Stimulated activated CD8-positive, alpha-beta memory T cell treated with anti-CD3 and anti-CD28 coated beads, Interleukin-12 subunit alpha, Interleukin-12 subunit beta, amount 100 ng/mL, for 4 hours (primary cell): ENCODE data around the gene CAMK1D.

ENCODE experiments used
- DNase-seq: peaks from one replicate; pipeline ENCODE4 v3.0.0-alpha.2; 2020; ENCODE audit warnings: low read depth

CAMK1D gene

DNA sequence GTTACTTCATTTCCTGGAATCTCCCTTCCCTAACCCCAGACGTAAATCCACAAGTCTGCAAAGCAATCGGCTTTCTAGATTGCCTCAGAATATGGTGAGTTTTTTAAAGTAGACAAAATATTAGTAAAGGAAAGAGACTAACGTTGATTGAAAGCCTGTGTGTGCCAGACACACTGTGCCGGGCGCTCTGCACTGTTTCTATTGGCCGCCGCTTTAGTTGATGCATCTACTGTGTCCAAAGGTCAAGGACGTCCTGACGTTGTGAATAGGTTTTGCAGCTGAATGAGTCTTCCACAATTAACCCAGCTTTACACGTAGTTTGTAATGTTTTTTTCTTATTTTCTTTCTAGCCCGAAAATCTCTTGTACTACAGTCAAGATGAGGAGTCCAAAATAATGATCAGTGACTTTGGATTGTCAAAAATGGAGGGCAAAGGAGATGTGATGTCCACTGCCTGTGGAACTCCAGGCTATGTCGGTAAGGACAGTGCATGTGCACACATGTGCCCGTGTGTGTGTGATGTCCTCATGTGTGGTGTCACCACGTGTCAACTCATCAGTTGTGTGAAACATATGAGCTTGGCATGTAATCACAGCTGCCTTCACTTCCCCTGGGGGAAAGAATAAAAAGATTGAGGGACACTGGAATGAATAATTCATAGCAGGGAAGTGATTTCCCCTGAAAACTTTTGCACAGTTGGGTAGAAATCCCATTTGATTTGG is 420.1 kb downstream of the CAMK1D start:
- DNase-seq = no peak

DNA sequence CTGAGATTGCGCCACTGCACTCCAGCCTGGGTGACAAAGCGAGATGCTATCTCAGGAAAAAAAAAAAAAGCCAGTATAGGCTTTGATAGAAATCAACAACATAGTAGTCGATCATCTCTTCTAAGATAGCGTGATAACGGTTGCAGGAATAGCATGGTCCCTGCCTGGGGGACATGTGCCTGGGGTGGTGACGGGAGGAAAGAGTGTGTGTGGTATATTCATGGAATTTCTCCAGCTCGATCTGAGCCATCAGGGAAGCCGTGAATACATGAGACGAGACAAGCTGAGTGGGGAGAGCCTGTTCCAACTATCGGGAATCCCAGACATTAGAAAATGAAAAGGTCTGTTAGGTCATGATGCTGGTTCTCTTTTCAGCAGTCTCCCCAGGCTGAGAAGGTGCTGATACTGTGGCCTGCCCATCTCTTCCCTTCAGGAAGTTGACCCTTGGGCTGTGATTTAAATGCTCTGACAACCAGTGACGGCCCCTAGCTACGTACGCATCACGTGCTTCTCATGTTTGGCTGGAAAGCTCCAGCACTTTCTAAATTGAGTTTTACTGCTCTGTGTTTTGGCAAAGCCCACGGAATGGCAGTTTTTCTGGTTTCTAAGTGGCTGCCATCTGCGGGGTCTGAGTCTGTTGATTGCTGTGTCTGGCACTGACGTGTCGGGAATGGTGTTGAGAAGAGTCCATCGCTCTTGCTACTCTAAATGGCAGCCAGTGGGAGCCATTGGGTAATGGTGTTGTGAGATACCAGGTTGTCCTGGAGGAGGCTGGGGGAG is 422.8 kb downstream of the CAMK1D start:
- DNase-seq = no peak

DNA sequence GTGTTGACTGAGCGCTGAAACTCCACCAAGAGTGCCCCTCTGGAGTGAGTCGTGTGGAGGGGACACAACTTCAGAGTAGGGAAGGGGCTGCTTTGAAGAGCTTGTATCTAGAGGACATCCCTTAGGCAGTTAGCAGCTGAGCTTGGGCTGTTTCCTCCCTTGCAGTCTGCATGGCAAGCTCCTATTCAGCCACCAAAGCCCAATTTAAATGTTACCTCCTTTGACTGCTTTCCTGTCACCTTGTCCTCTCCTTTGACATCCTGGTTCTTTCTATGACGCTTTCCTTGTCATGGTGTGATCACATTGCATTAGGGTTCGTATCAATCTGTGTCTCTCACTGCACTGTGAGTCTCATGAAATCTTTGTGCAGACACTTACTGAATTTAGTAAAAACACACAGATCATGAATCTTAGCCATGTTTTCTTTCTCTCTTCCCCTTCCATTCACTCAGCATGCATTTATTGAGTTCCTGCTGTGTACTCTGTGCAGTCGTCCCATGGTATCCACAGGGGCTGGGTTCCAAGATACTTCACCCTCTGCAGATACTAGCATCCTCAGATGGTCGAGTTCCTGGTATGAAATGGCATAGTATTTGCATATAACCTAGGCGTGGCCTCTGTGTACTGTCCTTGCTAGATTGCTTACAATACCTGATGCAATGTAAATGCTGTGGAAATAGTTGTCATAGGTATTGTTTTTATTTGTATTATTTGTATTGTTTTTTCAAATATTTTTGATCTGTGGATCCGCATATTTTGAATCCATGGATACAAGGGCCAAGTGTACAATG is 423.6 kb downstream of the CAMK1D start:
- DNase-seq = no peak

DNA sequence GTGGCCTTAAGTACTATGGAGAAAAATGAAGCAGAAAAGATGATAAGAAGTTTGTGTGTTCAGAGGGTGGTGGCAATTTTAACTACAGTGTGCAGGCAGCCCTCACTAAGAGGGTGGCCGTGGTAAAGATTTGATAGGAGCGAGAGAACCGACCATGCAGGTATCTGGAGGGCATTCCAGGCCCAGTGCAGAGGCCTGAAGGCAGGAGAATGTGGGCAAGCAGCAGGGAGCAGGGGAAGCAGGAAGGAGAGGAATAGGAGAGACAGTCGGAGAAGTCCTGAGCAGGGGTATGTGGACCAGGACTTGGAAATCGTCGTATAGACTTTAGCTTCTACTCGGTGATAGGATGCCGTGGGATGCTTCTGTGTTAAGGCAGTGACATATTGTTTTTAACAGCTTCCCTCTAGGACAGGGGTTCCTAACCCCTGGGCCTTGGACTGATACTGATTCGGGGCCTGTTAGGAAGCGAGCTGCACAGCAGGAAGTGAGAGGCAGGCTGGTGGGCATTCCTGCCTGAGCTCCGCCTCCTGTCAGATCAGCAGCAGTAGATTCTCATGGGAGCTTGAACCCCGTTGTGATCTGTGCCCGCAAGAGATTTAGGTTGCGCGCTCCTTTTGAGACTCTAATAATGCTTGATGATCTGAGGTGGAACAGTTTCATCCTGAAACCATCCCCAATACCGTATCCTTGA is 425.0 kb downstream of the CAMK1D start:
- no peak for DNase-seq

DNA sequence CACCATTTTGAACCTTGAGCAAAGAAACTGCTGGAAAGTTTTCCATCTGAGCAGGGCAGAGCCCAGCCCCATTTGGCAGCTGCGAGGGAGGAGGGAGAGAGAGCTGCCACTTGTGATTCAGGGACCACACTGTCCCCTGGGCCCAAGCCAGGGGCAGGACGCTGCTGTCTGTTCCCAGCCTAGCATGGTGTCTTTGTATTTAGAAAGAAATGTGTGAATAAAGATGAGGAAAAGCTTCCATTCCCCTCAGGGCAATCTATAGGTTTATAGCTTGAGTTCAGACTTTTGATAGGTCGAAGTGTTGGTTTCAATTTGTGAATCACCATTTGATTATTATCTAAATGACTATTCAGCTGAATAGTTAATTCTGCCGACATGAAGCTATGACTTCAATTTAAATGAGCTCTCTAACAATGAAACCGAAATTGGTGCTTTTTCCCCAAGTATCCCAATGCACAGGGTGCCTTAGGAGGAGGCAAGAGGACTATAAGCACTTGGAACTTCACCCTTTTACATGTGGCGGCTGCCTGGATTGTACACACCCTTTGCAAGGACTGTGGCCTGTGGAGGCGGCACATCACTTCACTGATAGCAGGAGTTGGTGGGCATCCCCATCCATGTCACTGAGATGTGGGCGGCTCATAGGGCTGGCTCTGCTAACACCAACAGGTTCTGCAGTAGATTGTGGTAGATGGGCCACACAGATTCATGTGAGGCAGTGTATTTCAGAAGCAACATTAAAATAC is 428.7 kb downstream of the CAMK1D start:
- no peak for DNase-seq

DNA sequence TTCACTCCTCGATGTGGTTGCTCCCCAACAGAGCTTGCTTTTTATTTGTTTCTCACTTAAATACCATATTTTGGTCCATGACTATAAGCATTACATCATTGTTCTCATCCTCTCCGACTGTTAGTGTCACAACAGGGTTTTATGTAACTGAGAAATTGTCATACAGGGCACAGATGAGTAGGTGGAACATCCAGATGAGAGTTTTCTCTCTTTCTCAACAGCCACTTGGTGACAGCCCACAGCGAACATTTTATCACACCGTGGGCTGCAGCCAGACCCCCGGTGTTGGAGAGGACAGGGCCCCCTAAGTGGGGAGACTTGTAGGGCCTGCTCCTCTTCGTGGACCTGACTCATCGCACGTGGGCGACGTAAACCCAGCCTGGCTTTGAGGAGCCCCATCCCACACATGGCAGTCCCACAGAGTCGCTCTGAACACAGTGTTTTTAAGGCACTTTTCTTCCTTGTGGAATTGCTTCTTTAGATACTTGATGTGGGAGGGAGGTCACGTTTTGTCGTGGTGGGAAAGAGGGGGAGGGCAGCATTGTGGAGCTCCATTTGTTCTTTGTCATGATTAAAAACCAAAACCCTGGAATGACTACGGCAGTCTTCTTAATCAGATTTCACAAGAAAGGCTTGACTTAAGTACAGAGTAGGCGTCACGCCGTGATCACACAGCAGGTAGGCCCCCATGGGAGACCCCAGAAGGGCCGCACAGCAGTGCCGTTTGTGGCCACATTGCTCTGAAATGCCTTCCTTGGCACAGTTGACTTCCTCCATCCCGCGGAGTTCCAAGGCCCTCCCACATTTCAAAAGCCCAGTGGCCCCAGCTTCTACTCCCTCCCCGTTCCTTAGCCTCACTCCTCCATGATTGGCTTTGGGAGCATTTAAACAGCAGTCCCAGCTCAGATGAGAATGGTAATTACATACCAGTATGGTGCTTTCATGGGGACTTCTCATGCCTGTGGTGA is 431.6 kb downstream of the CAMK1D start:
- DNase-seq = no peak

DNA sequence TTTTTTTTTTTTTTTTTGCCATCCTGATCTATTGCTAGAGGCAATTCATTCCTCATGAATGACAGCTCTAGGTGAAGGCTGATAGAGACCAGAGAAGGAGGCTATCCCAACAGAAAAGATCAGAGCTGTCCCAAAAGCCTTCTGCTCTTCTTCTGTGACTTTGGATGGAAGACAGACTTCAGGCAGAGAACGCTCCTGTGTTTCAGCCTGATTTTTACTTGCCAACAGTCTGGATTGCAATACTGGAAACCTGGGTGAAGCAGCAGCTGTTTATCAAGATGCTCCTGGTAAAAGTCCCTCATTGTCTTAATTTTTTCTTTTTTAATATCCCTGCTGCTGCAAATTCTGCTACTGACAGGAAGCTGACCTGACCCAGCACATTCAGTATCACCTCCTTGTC is 432.6 kb downstream of the CAMK1D start:
- DNase-seq = no peak

DNA sequence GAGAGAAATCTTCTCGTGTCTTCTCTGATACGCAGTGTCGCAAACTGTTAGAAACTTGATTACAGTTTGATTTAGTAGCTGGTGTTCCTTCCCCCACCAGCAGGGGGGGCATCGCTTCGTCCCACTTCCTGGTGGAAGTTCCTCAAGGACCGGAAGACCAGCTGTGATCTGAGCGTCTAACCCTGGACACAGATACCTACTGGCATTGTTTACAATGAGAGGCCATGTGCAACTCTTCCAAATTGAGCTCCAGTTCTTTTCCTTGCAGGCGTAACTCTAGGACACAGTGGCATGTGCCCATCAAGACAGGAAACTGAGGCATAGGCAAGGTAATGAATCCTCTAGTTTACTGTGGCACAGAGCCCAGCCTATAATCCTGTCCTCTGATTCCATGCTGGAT is 433.2 kb downstream of the CAMK1D start:
- no peak for DNase-seq

DNA sequence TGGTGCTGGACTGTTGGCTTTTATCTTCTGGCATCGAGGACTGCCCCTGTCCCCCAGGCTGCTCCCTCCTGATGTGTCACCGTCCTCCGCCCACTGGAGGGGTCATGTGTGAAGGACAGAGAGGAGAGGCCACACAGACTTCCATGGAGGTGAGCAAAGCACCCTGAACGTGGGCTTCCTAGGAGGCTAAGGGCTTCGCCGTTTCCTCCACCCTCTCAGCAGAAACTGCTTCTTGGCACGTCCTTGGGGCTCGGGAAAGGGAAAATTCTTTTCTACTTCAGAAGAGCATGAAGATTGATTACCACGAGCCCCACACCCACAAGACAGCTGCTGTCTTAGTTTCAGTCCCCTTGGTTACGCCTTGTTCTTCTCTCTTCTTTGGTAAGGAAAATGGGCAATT is 433.9 kb downstream of the CAMK1D start:
- no peak for DNase-seq

DNA sequence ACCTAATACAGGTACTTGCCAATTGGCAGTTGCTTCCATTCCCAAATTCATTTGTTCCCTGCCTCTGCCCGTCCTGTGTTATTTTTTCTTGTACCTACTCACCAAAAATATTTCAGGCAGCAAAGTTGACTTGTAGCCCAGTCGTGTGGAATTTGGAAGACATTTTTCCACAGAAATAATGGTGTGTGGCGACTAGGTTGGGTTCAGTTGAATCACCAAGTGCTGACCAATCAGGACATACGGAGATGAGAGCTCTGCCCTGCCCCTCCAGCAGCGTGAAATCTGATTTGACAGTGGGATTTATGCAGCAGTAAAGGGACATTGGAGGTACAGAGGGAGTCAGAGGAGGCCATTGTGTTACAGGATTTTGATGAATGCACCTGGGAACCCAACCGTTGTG is 435.3 kb downstream of the CAMK1D start:
- DNase-seq = no peak

DNA sequence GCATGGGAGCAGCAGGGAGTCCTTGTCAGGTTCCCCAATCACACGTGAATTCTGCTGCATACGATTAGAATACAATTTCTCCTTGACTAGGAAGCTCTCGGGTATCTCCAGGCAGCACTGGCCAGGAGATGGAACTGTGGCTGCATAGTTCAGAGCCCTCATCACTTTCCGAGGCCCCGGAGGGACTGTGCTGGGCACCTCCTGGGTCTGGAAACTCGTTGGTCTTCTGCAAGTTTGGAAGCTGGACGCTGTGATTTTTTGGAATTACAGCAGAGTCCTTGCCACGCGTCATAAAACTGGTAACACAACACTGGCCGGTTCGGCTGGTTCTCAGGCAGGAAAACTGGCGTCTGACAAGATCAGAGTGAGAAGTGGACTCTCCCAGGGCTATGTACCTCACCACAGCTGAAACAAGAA is 436.1 kb downstream of the CAMK1D start:
- DNase-seq = no peak

DNA sequence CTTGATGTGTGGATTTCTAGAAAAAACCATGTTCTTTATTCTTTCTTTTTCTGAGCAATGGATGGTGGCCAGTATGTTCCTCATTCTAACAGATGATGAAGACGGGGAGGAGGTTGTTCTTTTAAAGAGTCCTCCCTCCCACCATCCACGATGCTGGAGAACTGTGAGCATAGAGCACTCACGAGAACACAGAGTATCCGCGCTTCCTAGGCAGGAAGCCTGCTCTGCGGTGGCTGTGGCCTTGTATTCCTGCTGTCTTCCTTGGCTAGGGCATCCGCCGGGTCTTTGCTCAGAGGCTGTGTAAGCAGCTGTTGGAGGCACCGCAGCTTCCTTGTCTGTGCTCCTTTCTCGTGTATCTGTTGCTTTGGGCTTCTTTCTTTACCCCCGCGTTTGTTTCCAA is 437.9 kb downstream of the CAMK1D start:
- DNase-seq = no peak

DNA sequence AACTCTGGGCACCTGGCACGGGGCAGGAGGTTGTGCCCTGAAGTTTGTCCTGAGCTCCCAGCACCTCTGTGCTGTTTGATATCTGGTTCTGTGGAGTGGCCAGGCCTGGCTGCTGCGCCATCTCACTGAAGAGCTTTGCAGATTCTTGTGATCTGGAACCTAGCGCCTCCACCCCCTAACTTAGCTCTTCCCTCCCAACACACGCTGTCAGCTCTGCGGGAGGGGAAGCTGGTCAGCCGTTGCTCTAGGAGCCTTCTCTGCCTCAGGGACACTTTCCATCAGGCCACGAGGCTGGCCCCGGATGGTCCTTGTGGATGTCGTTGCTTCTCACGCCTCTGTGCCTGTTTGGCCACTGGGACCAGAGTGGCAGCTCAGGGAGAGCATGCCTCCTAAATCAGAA is 438.9 kb downstream of the CAMK1D start:
- DNase-seq = no peak

DNA sequence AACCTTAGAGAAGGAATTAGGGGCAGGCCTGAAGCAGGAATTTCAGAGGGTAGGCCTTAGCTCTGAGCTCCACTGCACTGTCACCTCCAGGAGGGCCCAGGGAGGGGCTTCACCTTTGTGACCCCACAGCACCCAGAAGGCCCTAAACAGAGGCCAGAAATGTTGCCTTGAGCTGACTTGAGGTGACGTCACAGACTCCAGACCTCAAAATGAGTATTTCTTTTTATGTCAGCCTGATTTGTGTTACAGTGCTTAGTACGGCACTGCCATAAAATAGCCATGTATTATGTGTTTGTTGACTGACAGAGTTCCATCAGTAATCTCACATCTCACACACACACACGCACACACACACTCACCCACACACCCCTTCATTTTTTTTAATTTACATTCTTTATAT is 440.9 kb downstream of the CAMK1D start:
- no peak for DNase-seq

DNA sequence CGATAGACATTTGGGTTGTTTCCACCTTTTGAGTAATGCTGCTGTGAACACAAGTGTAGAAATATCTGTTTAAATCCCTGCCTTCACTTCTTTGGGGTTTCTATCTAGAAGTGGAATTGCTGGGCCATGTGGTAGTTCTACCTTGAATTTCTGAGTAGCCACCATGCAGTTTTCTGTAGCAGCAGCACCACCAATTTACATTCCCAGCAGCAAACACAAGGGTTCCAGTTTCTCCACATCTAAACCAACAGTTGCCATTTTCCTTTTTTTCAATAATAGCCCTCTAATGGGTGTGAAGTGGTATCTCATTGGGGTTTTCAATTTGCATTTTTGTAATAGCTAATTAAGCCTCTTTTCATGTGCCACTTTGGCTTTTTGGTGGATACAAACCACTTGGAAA is 442.4 kb downstream of the CAMK1D start:
- DNase-seq = no peak

DNA sequence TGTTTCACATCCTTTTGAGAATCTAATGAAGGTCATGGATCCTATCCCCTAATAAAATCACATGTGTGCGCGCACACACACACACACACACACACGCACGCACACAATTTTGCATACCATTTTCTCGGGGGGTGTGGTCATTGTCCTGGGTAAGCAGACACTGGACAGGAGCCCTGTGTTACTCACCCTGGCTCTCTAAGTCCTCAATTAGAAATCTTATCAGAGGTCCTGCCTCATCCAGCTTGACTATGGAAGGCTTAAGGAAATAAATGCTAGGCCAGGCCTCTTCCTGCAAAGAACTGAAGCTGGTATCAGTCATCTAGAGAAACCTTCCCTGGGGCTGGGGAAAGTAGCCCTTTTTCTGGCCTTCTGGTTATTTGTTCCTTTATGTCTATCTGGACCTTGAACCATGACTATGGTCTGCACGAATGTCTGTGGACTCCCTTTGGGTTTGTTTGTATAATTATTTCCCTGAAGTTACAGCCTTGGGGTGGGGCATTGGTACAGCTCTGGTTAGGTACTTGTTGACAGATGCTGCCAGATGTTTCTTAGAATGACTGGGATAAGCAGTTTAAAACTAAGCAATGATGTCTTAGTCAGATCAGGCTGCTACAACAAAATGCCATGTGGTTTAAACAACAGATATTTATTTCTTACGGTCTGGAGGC is 443.7 kb downstream of the CAMK1D start:
- DNase-seq = no peak

DNA sequence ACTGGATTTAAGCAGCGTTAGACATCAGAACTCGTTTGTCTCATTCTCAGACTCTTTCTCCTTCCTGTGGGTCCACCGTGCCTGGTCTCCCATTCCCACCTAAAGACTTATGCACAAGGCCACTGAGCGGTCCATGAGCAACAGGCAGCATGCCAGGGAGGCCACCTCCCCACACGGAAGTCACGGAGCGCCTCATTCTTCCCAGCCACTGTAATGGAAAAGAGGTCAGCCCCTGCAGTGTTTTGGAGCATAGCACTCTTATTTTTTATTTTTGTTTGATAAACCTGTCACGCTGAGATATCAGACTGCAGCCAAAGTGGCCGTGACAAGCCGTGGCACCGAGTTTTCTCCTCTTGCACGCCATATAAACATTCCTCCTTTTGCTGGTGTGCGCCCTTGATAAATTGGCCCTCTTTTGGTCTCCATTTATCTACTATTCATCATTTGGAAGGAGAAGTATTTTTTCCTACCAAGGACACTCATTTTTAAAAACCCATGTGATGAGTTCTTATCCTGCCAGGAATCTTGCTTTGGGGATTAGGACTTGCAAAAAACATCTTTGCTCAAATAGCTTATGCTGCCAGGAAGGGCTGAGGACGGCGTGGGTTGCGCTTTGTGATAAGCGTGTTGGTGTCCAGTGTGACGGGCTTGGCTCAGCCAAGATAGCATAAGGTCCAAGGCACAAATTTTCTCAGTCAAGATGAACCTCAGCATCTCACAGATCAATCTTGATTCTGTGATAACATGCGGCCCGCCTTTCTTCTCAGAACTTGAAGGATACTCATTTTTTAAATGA is 446.2 kb downstream of the CAMK1D start:
- DNase-seq = no peak

DNA sequence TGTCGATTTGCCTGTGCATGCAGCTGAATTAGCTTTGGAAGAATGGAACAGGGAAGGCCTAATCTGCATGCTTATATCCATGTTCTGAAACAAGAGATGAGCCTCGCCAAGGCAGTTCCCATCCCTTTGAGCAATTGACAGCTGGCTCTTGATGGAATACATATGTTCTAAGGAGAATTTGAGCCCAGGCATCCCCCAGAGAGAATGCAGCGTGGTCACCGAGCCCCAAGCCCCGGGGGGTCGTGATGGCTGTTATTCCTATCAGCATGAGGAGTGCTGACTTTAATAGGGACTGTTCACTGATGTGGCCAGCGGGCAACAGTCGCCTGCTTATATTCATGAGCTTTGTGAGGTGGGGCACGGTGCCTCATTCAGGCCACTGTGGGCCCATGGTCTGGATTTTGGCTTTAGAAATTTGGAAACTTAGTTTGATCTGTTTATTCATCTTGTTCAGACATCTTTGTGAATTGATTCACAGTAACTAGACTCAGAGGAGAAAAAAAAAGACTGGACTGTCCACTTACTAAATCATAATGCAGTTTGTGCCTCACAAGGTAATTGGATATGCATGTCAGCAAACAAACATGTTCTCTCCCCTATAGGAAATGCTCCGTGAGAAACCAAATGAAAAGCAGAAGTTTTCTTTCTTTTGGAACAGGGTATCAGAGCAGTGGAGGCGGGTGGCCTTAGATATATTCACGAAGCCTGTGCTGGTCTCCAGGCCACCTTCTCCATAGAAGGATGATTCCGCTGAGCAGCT is 447.2 kb downstream of the CAMK1D start:
- no peak for DNase-seq
